LNCaP clone FGC (cell line): Measurements from ENCODE around the gene SLC12A6.

Experiments used
- DNase-seq: peaks from one replicate; pipeline ENCODE4 v3.0.0-alpha.2; 2011; ENCODE audit warnings: low read depth
- H3K4me3 ChIP-seq: 2 replicates; pipeline ENCODE4 v1.5.1; 2011; ENCODE audit warnings: mild to moderate bottlenecking, low read depth, low read length, control low read depth
- TF ChIP-seq, protein P1 (sequence below): IDR thresholded peaks from 2 replicates; pipeline ENCODE4 v1.5.1; 2012; ENCODE audit warnings: mild to moderate bottlenecking; ENCODE audit not compliant: control insufficient read depth, insufficient read depth; ENCODE audit errors: extremely low read depth

SLC12A6 gene

DNA sequence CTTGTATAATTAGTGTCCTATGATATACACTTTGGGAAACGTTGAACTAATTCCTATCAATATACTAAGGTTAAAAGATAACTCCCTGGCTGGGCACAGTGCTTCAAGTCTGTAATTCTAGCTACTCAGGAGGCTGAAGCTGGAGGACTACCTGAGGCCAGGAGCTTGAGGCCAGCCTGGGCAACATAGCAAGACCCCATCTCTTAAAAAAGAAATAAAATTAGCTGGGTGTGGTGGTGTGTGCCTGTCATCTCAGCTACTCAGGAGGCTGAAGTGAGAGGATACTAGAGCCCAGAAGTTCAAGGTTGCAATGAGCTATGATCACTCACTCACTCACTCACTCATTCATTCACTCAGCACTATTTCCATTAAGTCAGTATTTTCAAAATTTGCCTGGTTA, 55.2 kb downstream of the SLC12A6 start:
- H3K4me3 ChIP-seq: no peak overlapping the region
- TF ChIP-seq, protein P1, sequence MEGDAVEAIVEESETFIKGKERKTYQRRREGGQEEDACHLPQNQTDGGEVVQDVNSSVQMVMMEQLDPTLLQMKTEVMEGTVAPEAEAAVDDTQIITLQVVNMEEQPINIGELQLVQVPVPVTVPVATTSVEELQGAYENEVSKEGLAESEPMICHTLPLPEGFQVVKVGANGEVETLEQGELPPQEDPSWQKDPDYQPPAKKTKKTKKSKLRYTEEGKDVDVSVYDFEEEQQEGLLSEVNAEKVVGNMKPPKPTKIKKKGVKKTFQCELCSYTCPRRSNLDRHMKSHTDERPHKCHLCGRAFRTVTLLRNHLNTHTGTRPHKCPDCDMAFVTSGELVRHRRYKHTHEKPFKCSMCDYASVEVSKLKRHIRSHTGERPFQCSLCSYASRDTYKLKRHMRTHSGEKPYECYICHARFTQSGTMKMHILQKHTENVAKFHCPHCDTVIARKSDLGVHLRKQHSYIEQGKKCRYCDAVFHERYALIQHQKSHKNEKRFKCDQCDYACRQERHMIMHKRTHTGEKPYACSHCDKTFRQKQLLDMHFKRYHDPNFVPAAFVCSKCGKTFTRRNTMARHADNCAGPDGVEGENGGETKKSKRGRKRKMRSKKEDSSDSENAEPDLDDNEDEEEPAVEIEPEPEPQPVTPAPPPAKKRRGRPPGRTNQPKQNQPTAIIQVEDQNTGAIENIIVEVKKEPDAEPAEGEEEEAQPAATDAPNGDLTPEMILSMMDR: no peak
- DNase-seq: no peak

DNA sequence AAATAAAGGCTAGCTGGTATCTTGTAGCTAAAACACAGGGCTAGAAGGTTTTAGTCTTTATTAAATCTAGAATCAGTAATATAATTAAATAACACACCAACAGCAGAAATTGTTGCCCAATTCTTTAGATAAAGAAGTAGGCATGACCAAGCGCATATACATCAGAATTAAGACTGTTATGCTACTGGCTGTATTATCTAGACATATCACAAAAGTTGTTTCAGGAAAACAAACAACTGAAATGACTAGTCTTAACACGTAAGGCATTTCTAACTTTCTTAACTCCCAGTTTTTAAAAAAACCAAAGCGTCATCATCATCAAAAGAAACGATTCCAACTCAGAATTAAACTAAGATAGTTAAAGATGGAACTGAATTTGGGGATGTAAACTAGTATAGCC, 57.4 kb downstream of the SLC12A6 start:
- TF ChIP-seq, protein P1: no peak
- DNase-seq: no peak
- H3K4me3 ChIP-seq: no peak overlapping the region

DNA sequence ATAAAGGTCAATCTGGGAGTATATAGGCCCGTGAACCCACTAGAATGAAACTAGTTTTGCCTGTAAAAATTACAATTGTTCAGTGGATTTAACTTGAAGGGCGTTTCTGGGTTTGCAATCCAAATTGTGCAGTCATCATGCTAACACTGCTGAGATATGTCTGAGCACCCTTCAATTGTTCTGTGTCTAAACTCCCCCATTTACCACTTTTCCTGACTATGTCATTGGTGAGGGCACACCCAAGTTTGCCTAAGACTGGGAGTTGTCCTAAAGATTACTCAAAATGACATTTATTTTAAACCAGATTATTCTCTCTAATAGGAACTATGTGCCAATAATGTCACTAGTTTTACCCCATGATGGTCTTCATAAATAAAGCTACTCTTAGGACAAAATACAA, 58.2 kb downstream of the SLC12A6 start:
- TF ChIP-seq, protein P1: no peak
- DNase-seq: no peak
- H3K4me3 ChIP-seq: no peak overlapping the region

DNA sequence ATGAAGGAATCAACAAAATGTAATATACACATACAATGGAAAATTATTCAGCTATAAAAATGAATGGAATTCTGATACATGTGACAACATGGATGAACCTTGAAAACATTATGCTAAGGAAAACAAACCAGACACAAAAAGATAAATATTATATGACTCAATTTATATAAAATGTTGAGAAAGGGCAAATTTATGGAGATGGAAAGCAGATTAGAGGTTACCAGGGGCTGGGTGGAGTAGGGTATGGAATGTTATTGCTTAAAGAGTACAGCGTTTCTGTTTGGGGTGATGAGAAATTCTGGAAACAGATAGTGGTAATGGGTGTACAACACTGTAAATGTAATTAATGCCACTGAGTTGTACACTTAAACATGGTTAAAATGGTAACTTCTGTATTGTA, 61.9 kb downstream of the SLC12A6 start:
- no peak for DNase-seq
- TF ChIP-seq, protein P1: no peak
- no peak overlapping the region for H3K4me3 ChIP-seq

DNA sequence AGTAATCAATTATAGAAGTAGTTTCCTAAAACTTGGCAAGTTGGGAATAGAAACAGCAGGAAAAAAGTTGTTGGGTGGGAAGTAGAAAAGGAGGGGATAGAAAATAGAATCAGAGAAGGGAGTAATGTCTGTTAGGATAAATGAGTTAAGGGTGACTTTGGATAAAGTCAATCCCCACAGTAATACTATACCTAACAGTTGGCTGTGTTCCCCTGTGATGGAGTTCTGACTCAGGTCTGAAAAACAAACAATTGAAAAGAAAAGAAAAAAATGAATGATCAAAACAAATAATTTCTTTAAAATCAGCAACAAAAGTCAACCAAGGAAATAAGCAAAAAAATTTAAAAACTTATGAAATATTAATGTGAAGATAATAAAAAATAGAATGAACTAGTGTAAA, 62.4 kb downstream of the SLC12A6 start:
- no peak for DNase-seq
- TF ChIP-seq, protein P1: no peak
- no peak overlapping the region for H3K4me3 ChIP-seq

DNA sequence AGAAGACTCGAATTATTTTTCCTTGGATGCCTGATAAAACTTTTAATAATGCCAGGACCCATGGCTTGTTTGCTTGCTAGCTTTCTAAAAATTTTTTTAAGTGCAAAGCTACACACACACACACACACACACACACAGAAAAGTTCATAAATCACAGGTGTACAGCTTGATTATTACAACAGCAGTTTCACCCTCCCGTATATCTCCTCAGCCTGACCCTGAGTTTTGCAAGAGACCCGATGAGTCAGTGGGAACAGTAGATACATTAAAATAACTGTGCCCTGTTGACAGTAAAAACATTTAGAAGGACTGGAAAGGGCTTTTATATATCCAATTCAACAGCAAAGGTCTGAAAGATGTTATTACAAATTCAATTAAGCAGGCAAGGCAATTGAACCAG, 66.1 kb downstream of the SLC12A6 start:
- no peak for DNase-seq
- TF ChIP-seq, protein P1: no peak

DNA sequence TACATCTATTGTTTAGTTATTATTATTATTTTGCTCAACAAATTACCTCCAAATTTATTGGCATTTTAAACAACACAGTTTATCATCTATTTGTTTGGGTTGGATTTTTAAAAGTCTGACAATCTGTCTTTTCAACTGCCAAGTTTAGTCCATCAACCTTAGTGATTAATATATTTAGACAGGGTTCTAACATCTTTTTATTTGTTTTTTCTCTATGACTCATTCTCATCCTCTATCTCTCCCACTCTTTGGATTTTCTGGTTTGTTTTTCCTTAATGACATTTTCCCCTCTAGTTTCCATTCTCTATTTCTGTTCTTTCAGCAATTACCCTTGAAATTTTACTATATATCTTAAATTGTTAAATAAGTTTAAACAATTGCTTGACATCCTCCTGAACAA, 70.8 kb downstream of the SLC12A6 start:
- no peak for DNase-seq
- TF ChIP-seq, protein P1: no peak
- no peak overlapping the region for H3K4me3 ChIP-seq

More for the DNA sequence above, 66.1 kb downstream of the SLC12A6 start:
- H3K4me3 ChIP-seq: no peak overlapping the region
